Testis (tissue), 2 donors: Measurements from ENCODE around the gene GPR89A.
"Not testable (repeated sequence)": the region's sequence is repeated elsewhere in the genome, so short reads cannot be mapped to it uniquely, and the experiment has no call there.

Source experiments
- CTCF ChIP-seq, 3 experiments: fragments of 450-650 bp in 2 of 3; fragments of 200-600 bp in 1 of 3; sonication (generic) in 1 of 3; IDR thresholded peaks; one replicate each; pipeline ENCODE4 v1.5.1; 2016 to 2019; ENCODE audit warnings: antibody characterized with exemption in 3 of 3, mild to moderate bottlenecking in 2 of 3, moderate library complexity in 1 of 3
- POLR2A ChIP-seq: fragments of 450-650 bp; IDR thresholded peaks from one replicate; pipeline ENCODE4 v1.6.1; 2017; ENCODE audit warnings: antibody characterized with exemption, mild to moderate bottlenecking, moderate library complexity

DNA sequence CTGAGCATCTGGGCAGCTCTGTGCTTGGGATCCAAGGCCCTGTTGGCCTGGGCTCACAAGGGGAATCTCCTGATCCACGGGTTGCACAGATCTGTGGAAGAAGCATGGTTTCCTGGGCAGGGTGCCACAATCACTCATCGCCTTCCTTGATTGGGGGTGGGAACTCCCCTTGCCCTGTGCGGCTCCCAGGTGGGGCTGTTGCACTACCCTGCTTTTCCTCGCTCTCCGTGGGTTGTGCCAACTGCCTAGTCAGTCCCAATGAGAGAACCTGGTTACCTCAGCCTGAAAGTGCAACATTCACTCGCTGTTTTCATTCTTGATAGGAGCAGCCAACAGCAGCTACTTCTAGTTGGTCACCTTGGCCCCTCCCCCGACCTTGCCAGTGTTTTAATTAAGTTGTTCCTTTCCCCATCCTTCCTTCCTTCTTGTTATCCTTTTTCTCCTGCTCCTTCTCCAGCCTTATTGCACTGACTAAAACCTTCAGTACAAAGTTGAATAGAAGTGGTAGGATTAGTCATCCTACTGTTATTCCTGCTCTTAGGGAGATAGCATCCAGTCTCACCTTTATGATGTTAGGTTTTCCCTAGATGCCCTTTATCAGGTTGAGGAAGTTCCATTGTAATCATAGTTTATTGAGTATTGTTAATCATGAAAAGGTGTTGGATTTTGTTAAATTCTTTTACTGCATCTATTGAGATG lies 48.6 kb downstream of the GPR89A start:
- TF ChIP-seq CTCF (IDR thresholded peaks at IDR 0.05); POLR2A: not testable (repeated sequence)
